KMS-11 (cell line): ENCODE measurements around the gene ZBTB42.

Experiments used
- H2AFZ ChIP-seq: fragments of 200-600 bp; sonication (generic); 2 replicates; pipeline ENCODE4 v1.6.1; 2016; ENCODE audit warnings: antibody characterized with exemption, mixed run types, low read depth
- H3K27ac ChIP-seq: fragments of 200-600 bp; sonication (generic); 2 replicates; pipeline ENCODE4 v1.6.1; 2016; ENCODE audit warnings: mild to moderate bottlenecking, mixed run types
- H3K27me3 ChIP-seq: fragments of 200-600 bp; sonication (generic); 2 replicates; pipeline ENCODE4 v1.6.1; 2017; ENCODE audit warnings: mild to moderate bottlenecking, low read depth, mixed run types, moderate library complexity; ENCODE audit not compliant: insufficient read depth
- H3K36me3 ChIP-seq: fragments of 200-600 bp; sonication (generic); 2 replicates; pipeline ENCODE4 v1.6.1; 2017; ENCODE audit warnings: mild to moderate bottlenecking, mixed run types; ENCODE audit not compliant: insufficient read depth
- H3K4me1 ChIP-seq: fragments of 200-600 bp; sonication (generic); 2 replicates; pipeline ENCODE4 v1.6.1; 2016; ENCODE audit warnings: mild to moderate bottlenecking, low read depth, mixed run types; ENCODE audit not compliant: poor library complexity, severe bottlenecking
- H3K4me2 ChIP-seq: fragments of 200-600 bp; sonication (generic); 2 replicates; pipeline ENCODE4 v1.7.0; 2016; ENCODE audit warnings: mild to moderate bottlenecking, mixed run types
- H3K4me3 ChIP-seq: fragments of 200-600 bp; sonication (generic); IDR thresholded peaks from 2 replicates; pipeline ENCODE4 v1.6.1; 2017; ENCODE audit warnings: low read depth, low read length, mixed read lengths; ENCODE audit not compliant: insufficient read depth
- H3K79me2 ChIP-seq: fragments of 200-600 bp; sonication (generic); 2 replicates; pipeline ENCODE4 v1.6.1; 2016; ENCODE audit warnings: low read depth, mixed run types; ENCODE audit not compliant: insufficient read depth
- H3K9ac ChIP-seq: fragments of 200-600 bp; sonication (generic); 2 replicates; pipeline ENCODE4 v1.6.1; 2016; ENCODE audit warnings: mild to moderate bottlenecking, mixed run types
- H4K20me1 ChIP-seq: fragments of 200-600 bp; sonication (generic); 2 replicates; pipeline ENCODE4 v1.6.1; 2016; ENCODE audit warnings: mild to moderate bottlenecking, mixed run types; ENCODE audit not compliant: insufficient read depth
- CTCF ChIP-seq: fragments of 200-600 bp; sonication (generic); conservative IDR thresholded peaks from 2 replicates; pipeline ENCODE4 v1.6.1; 2017; ENCODE audit warnings: low read depth, mild to moderate bottlenecking, antibody characterized with exemption, low read length, moderate library complexity, mixed read lengths

Gene ZBTB42

DNA sequence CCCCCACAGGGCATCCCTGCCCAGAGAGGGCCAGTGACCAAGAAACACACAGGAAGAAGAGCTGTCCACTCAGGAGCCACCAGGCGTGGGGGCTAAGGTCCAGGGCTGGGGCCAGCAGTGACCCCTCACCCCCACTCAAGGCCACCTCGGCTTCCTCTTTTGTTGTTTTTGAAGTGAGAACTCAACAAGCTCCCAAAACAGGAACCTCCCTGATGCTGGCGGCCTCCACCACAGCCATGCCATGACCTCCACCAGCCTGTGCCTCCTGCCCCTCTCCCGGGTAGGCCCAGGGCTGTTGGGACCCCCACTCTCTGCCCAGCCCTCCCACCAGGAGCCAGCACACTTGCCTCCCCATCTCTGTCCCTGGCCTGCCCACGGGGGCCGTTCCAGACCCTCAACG, 13.2 kb upstream of the ZBTB42 start:
- Histone ChIP-seq H3K36me3 (no peaks in the 10 kb centered on the region), H3K79me2 (no peaks in the 10 kb centered on the region)

DNA sequence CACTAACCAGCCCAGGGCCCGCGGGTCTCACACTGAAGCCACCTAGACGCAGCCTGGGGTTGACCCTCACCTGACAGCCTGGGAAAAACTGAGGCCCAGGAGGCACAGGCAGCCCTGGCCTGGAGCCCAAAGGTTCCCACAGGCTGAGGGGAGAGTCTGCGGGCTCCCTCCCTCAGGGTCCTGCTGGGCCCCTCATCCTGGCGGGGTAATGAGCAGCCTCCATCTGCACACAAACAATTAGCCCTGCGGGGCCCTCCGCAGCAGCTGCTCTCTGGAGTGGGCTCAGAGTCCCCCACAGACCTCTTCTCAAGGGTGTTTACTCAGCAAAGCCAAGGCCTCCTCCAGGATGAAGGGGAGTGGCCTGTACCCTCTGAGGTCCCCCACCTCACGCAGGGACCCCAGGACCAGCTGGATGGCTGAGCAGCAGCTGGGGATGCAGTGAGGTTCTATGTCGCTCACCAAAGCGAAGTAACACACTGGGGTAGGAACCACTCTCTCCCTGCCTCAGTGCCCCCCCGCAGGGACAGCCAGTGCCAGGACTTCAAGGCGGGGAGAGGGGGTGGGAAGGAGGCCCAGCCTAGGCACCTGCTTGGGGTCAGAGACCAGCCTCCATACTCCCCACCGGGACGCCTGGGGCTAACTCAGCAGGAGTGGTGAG, 12.6 kb upstream of the ZBTB42 start:
- H3K4me2 ChIP-seq = no peak overlapping the region
- no peaks in the 10 kb centered on the region for H3K4me1 ChIP-seq
- no peaks in the 10 kb centered on the region for H3K27me3 ChIP-seq
- no peak overlapping the region for H3K4me3 ChIP-seq
- H2AFZ ChIP-seq = no peak overlapping the region
- no peak for TF ChIP-seq CTCF
- no peaks in the 10 kb centered on the region for H3K36me3 ChIP-seq
- H3K9ac ChIP-seq = no peak overlapping the region
- no peaks in the 10 kb centered on the region for H4K20me1 ChIP-seq
- no peak overlapping the region for H3K27ac ChIP-seq
- H3K79me2 ChIP-seq = no peaks in the 10 kb centered on the region; the same call in 1 of the 2 replicates

More for the DNA sequence above, 13.2 kb upstream of the ZBTB42 start:
- H3K4me3 ChIP-seq = no peak overlapping the region
- no peaks in the 10 kb centered on the region for H3K4me1 ChIP-seq
- no peak overlapping the region for H3K4me2 ChIP-seq
- H3K9ac ChIP-seq = no peak overlapping the region
- no peaks in the 10 kb centered on the region for H4K20me1 ChIP-seq
- no peaks in the 10 kb centered on the region for H3K27me3 ChIP-seq
- no peak overlapping the region for H2AFZ ChIP-seq
- H3K27ac ChIP-seq = no peak overlapping the region
- no peak for TF ChIP-seq CTCF

DNA sequence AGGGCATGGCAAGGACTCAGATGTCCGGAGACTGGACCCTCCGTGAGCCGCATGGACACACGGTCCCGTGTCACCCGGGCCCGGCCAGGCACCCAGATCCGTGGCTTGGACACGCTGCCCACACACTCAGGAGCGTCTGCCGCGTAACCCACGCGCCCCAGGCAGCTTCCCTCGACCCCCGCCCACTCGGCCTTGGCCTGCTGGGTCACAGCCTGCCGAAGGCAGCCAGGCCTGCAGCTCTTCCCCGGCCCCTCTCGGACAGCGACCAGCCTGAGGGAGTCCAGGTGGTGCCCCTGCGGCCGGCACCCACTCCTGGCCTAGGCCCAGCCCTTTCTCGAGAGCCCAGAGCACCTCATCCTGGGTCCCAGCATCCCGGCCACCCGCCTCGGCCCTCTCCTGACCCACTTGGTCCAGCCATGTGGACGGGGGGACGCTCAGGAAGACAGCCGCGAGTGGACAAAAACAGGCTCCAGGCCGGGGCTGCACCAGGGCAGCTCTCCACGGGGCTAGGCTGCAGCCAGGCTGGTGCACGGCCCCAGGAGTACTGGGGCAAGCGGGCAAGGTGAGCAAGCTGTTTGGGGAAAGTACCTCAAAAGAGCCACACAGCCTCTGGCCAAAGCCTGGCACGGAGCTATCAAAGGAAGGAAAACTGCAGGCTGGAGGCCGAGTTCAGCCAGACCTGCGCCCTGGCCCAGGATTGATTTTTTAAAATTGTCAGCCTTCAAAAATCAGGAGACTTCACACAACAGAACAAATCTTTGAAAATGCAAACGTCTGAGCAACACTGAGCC, 11.8 kb upstream of the ZBTB42 start:
- H3K79me2 ChIP-seq = no peaks in the 10 kb centered on the region; the same call in 1 of the 2 replicates
- H3K4me1 ChIP-seq = no peaks in the 10 kb centered on the region
- H3K27me3 ChIP-seq = no peaks in the 10 kb centered on the region
- no peaks in the 10 kb centered on the region for H4K20me1 ChIP-seq
- no peak overlapping the region for H3K4me2 ChIP-seq
- H3K4me3 ChIP-seq = no peak overlapping the region
- H3K36me3 ChIP-seq = no peaks in the 10 kb centered on the region
- no peak overlapping the region for H3K27ac ChIP-seq
- H3K9ac ChIP-seq = no peak overlapping the region
- TF ChIP-seq CTCF = no peak
- no peak overlapping the region for H2AFZ ChIP-seq

GRCh38 chr14:104789752-104790743, 10.9 kb upstream of the ZBTB42 start:
- Histone ChIP-seq H2AFZ (no peak overlapping the region), H3K27ac (no peak overlapping the region), H3K36me3 (no peaks in the 10 kb centered on the region), H3K79me2 (peaks cover 6% of the 10 kb centered on the region; the same call in 1 of the 2 replicates), H3K4me1 (no peaks in the 10 kb centered on the region), H3K9ac (no peak overlapping the region), H3K27me3 (no peaks in the 10 kb centered on the region), H3K4me3 (no peak overlapping the region), H4K20me1 (no peaks in the 10 kb centered on the region), H3K4me2 (no peak overlapping the region)
- no peak for TF ChIP-seq CTCF
